OCI-LY3 (cell line): ENCODE data around the gene MAPK8IP2.

Source experiments
- EZH2phosphoT487 ChIP-seq: fragments of 200-600 bp; shearing (Covaris generic); IDR thresholded peaks from 2 replicates; pipeline ENCODE4 v1.6.1; 2018; ENCODE audit warnings: antibody characterized with exemption, mixed run types, low read depth
- TF ChIP-seq, protein P1 (sequence below): fragments of 200-600, 300-600 bp; sonication (generic); IDR thresholded peaks from 2 replicates; pipeline ENCODE4 v1.5.1; 2014; ENCODE audit warnings: antibody characterized with exemption, low read length, low read depth

DNA sequence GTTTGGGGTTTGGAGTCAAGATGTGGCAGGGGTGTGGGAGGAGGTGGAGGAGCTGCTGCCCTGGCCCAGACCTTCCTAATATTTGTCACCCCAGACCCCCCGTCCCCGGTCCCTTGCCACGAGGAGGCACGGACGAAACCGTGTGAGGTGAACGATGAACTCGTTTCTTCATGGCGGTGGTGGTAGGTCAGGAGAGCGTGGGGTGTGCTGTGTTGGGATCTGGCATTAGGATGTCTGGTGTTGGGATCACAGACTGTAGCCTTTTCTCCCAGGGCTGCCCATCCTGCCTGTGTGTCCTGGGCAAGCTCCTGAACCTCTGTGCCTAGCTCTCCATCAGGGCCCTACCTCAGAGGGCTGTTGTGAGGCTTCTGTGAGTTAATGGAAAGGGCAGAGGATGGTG is 8.4 kb downstream of the MAPK8IP2 start:
- TF ChIP-seq, protein P1, sequence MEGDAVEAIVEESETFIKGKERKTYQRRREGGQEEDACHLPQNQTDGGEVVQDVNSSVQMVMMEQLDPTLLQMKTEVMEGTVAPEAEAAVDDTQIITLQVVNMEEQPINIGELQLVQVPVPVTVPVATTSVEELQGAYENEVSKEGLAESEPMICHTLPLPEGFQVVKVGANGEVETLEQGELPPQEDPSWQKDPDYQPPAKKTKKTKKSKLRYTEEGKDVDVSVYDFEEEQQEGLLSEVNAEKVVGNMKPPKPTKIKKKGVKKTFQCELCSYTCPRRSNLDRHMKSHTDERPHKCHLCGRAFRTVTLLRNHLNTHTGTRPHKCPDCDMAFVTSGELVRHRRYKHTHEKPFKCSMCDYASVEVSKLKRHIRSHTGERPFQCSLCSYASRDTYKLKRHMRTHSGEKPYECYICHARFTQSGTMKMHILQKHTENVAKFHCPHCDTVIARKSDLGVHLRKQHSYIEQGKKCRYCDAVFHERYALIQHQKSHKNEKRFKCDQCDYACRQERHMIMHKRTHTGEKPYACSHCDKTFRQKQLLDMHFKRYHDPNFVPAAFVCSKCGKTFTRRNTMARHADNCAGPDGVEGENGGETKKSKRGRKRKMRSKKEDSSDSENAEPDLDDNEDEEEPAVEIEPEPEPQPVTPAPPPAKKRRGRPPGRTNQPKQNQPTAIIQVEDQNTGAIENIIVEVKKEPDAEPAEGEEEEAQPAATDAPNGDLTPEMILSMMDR, result no peak
- no peak for TF ChIP-seq EZH2phosphoT487
